Measurements from ENCODE around the gene ARL5B. TPM values are rescaled to one million over a fixed set of nuclear protein-coding genes. Genes with fewer than 3 reads are reported as not detected.
A peak's percentile ranks its signal among the peaks of the same experiment; 100 is the strongest.

Gene ARL5B
- total and polyA plus RNA-seq, 3 donors from 2014 or later, result 9.4 to 18.3 (median 16.8) TPM

- DNase-seq, result no peak
- peaks cover 18% of the 10 kb centered on the region for H3K4me1 ChIP-seq
- no peaks in the 10 kb centered on the region for H3K27me3 ChIP-seq
- TF ChIP-seq POLR2A (IDR thresholded peaks at IDR 0.05), result no peak
- TF ChIP-seq, protein P1, sequence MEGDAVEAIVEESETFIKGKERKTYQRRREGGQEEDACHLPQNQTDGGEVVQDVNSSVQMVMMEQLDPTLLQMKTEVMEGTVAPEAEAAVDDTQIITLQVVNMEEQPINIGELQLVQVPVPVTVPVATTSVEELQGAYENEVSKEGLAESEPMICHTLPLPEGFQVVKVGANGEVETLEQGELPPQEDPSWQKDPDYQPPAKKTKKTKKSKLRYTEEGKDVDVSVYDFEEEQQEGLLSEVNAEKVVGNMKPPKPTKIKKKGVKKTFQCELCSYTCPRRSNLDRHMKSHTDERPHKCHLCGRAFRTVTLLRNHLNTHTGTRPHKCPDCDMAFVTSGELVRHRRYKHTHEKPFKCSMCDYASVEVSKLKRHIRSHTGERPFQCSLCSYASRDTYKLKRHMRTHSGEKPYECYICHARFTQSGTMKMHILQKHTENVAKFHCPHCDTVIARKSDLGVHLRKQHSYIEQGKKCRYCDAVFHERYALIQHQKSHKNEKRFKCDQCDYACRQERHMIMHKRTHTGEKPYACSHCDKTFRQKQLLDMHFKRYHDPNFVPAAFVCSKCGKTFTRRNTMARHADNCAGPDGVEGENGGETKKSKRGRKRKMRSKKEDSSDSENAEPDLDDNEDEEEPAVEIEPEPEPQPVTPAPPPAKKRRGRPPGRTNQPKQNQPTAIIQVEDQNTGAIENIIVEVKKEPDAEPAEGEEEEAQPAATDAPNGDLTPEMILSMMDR (IDR thresholded peaks at IDR 0.05), result no peak
- intact Hi-C loops (cut with DNase I; ENCODE audit: low total_unique reads), result no loop called here
- no peak overlapping the region for H3K4me3 ChIP-seq
- no peak overlapping the region for H3K27ac ChIP-seq
- WGBS, 2 donors, result 68 to 74% methylated on average over 3 of the region's 3 CpGs
- no peaks in the 10 kb centered on the region for H3K9me3 ChIP-seq
- no peaks in the 10 kb centered on the region for H3K36me3 ChIP-seq (ENCODE audit: low read depth, missing control alignments)
Observed at GRCh38 chr10:18656724-18657123, 2.5 kb upstream of the ARL5B start.

DNA sequence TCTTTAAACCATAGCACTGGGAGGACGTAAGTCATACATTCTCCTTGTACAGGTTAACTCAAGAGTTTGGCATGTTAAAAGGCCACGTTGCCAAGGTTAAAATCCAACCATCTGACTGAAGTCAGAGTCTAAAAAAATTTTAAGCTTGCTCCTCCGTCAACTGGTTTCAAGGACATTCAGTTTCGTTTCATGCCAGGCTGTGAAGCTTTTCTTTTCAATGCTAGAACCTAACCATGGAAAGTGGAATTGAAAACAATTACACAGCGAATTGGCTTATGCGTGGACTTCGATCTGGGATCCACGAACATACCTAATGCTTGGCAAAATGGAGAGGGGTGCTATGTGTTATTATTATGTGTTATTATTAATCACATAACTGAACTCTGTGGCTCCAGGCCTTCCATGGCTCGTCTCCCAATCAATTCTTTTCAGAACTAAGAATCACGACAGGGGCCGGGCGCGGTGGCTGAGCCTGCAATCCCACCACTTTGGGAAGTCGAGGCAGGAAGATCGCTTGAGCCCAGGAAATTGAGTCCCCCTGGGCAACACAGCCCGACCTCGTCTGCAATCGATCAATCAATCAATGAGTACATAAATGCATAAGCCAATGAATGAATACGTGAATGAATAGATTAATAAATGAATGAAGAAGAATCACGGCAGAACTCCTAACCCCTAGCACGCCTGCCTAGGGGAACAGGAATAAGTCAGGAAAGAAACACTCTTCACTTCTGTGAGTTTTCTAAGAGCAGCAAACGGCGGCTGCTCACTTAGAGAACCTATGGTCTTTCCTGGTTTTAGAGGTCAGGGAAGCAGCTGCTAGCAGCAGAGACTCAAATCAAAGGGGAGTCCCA is 733 bp upstream of the ARL5B start:
- Histone ChIP-seq H3K4me1 (peaks cover 18% of the 10 kb centered on the region), H3K9me3 (no peaks in the 10 kb centered on the region), H3K4me3 (peak overlapping the region; percentile 85 to 91), H3K27ac (peak overlapping the region; percentile 94 to 99), H3K36me3 (ENCODE audit: low read depth, missing control alignments) (no peaks in the 10 kb centered on the region), H3K27me3 (no peaks in the 10 kb centered on the region)
- intact Hi-C loops (cut with DNase I; ENCODE audit: low total_unique reads), result no loop called here
- WGBS, 2 donors, result 0 to 4% methylated on average over 23 of the region's 23 CpGs
- peak; percentile 43 for DNase-seq
- TF ChIP-seq, protein P1 (IDR thresholded peaks at IDR 0.05), result no peak
- no peak for TF ChIP-seq POLR2A (IDR thresholded peaks at IDR 0.05)

- peaks cover 22% of the 10 kb centered on the region for H3K4me1 ChIP-seq
- DNase-seq, result no peak
- H3K9me3 ChIP-seq, result no peaks in the 10 kb centered on the region
- no peak for TF ChIP-seq POLR2A (IDR thresholded peaks at IDR 0.05)
- TF ChIP-seq, protein P1 (IDR thresholded peaks at IDR 0.05), result no peak
- no peaks in the 10 kb centered on the region for H3K27me3 ChIP-seq
- intact Hi-C loops (cut with DNase I; ENCODE audit: low total_unique reads), result no loop called here
- H3K36me3 ChIP-seq (ENCODE audit: low read depth, missing control alignments), result no peaks in the 10 kb centered on the region
- peak overlapping the region; percentile 85 to 91 for H3K4me3 ChIP-seq
- WGBS, 2 donors, result 1% methylated on average over 23 of the region's 23 CpGs
- peak overlapping the region; percentile 94 to 99 for H3K27ac ChIP-seq
Observed at GRCh38 chr10:18659819-18660535, 746 bp downstream of the ARL5B start.

GRCh38 chr10:18660816-18661431 is 1.7 kb downstream of the ARL5B start:
- DNase-seq, result no peak
- H3K4me1 ChIP-seq, result peaks cover 25% of the 10 kb centered on the region

More at GRCh38 chr10:18660816-18661431, 1.7 kb downstream of the ARL5B start:
- 54 to 73% methylated on average over 19 of the region's 19 CpGs for WGBS, 2 donors
- intact Hi-C loops (cut with DNase I; ENCODE audit: low total_unique reads), result no loop called here
- no peaks in the 10 kb centered on the region for H3K36me3 ChIP-seq (ENCODE audit: low read depth, missing control alignments)
- no peaks in the 10 kb centered on the region for H3K9me3 ChIP-seq
- peak overlapping the region; percentile 46 to 94 for H3K27ac ChIP-seq
- TF ChIP-seq, protein P1 (IDR thresholded peaks at IDR 0.05), result no peak
- TF ChIP-seq POLR2A (IDR thresholded peaks at IDR 0.05), result no peak
- no peaks in the 10 kb centered on the region for H3K27me3 ChIP-seq
- peak overlapping the region in 1 of 2 donors; percentile 85 for H3K4me3 ChIP-seq

Measured in testis (tissue), 3 donors.